Measurements from ENCODE around the gene EIF1.

- TF ChIP-seq CTCF (IDR thresholded peaks at IDR 0.05; ENCODE audit: poor library complexity) (no peak), EZH2 (IDR thresholded peaks at IDR 0.05; ENCODE audit: borderline replicate concordance) (no peak)
Observed at GRCh38 chr17:41655611-41656111, 33.0 kb upstream of the EIF1 start.
